H1 (cell line): ENCODE data around the gene ADARB2. TPM values are rescaled to one million over a fixed set of nuclear protein-coding genes. Genes with fewer than 3 reads are reported as not detected.

Experiments used
- ASH2L ChIP-seq: fragments of 200-600, 300-600 bp; sonication (generic); IDR thresholded peaks from one replicate; pipeline ENCODE4 v1.7.1; 2017; ENCODE audit warnings: low read length
- CHD1 ChIP-seq: IDR thresholded peaks from 2 replicates; pipeline ENCODE4 v1.6.1; 2012; ENCODE audit warnings: low read depth, low read length, improper control_type of control experiment
- CHD2 ChIP-seq: IDR thresholded peaks from 2 replicates; pipeline ENCODE4 v1.6.1; 2012; ENCODE audit warnings: low read length, improper control_type of control experiment
- RFX5 ChIP-seq: IDR thresholded peaks from 2 replicates; pipeline ENCODE4 v1.6.1; 2011; ENCODE audit warnings: low read depth, low read length, improper control_type of control experiment, borderline replicate concordance
- SRF ChIP-seq: IDR thresholded peaks from 2 replicates; pipeline ENCODE4 v1.6.1; 2011; ENCODE audit warnings: mild to moderate bottlenecking, low read depth, low read length, moderate library complexity
- ZNF274 ChIP-seq: IDR thresholded peaks from 2 replicates; pipeline ENCODE4 v1.7.0; 2012; ENCODE audit warnings: low read length, borderline replicate concordance; ENCODE audit errors: extremely low read depth
- polyA plus RNA-seq, 7 experiments: library from polyadenylated mRNA; depleted of rRNA in 3 of 7; stranded (reverse) in 5 of 7; unstranded in 2 of 7; fragments of >200 nt in 5 of 7; fragments of 200-250 nt in 2 of 7; gene quantifications; 1 replicate in 5 of 7; 2 replicates in 1 of 7; 4 replicates in 1 of 7; pipeline versions ENCODE4 v1.2.1 to v1.2.3, GENCODE V29; 2011 to 2013; ENCODE audit warnings: missing spikeins in 2 of 7, mixed read lengths in 2 of 7
- total RNA-seq: library from RNA; stranded (reverse); fragmentation: NEBNext Ultra II Directional; extraction: Animal tissue kit (Norgen Biotek cat#: 25700); gene quantifications from 2 replicates; pipeline ENCODE4 v1.2.1, GENCODE V29; 2021

Gene ADARB2
- total and polyA plus RNA-seq, 2 of the 8 experiments (the other 6 are each of a cell fraction or from before 2014, with no cell fraction given), result 2.2 to 2.8 TPM

DNA sequence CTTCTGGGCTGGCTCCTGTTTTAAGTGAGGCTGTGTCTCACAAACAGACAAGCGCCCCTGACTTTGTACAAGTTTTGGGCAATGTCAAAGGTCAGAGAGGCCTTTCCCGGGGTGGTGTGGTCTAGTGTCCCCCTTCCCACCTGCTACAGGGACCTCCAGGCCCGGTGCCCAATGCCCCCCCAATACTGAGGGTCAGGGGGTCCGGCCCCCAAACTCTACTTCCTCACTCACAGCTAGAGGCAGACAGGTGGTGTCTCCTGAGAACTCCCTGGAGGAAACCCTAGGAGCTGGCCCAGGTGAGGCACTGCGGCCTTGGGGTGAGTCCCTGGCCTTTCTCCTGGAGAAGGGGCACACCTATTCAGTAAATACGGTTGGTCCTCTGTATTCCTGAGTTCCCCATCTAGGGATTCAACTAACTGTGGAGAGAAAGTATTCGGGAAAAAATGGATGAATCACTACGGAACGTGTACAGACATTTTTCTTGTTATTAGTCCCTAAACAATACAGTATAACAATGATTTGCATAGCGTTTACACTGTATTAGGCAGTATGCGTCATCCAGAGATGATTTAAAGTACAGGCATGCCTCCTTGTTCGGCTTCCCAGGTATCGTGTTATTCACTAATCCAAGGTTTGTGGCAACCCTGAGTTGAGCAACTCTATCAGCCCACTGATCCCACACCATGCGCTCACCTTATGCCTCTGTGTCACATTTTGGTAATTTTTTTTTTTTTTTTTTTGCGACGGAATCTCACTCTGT lies 373.0 kb downstream of the ADARB2 start (continued):
- no peak for TF ChIP-seq CHD2
- no peak for TF ChIP-seq SRF
- TF ChIP-seq RFX5, result no peak
- TF ChIP-seq ZNF274, result no peak
- TF ChIP-seq ASH2L, result no peak
- no peak for TF ChIP-seq CHD1
